Measurements from ENCODE around the gene ARID1A.

DNA sequence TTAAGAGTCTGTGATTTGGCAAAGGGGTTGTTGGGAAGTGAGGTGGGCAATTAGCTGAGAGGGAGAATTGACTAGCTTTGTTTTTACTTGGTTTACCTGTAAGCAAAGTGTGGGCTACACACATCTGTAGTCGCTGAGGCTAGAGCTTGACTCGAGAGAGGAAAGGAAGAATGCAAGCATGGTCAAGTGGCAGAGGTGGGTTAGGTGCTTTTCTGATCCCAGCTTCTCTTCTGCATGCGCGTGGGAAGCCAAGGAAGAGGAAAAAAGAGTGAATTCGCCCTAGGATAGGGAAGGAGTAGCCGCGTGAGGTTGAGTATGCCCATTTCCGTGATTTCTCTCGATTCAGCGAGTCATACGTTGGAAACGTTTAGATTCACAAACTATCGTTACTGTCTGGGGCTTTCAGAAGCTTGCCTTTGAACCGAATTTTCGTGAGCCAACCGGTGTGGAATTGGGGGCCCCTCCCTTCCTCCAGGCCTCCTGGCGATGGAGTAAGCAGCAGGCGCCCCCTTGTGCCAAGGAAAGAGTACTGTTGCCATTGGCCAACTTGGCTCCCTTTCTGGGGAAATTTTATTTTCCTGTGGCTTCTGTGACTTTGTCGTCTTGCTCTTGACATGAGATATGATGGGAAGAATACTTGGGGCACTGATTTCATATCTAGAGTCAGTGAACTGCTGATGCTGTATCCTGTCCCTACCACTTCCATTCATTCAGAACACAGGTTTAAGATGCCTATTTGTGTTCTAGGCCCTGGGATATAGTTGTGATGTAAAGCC, 93.2 kb downstream of the ARID1A start:
- no peak for TF ChIP-seq CBX5 (IDR thresholded peaks at IDR 0.05; ENCODE audit: borderline replicate concordance, low read depth)
- TF ChIP-seq FOXA3 (CRISPR knock-in tag; conservative IDR thresholded peaks at IDR 0.05 in 1 of 2, IDR thresholded peaks at IDR 0.05 in 1 of 2), result no peak
- TF ChIP-seq, protein P1, sequence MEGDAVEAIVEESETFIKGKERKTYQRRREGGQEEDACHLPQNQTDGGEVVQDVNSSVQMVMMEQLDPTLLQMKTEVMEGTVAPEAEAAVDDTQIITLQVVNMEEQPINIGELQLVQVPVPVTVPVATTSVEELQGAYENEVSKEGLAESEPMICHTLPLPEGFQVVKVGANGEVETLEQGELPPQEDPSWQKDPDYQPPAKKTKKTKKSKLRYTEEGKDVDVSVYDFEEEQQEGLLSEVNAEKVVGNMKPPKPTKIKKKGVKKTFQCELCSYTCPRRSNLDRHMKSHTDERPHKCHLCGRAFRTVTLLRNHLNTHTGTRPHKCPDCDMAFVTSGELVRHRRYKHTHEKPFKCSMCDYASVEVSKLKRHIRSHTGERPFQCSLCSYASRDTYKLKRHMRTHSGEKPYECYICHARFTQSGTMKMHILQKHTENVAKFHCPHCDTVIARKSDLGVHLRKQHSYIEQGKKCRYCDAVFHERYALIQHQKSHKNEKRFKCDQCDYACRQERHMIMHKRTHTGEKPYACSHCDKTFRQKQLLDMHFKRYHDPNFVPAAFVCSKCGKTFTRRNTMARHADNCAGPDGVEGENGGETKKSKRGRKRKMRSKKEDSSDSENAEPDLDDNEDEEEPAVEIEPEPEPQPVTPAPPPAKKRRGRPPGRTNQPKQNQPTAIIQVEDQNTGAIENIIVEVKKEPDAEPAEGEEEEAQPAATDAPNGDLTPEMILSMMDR (IDR thresholded peaks at IDR 0.05 in 2 of 3, conservative IDR thresholded peaks at IDR 0.05 in 1 of 3; ENCODE audit: insufficient read depth in 2 of 3, low read depth in 1 of 3, low read length in 3 of 3), result peak; percentile 95 to 99 (median 99)
- TF ChIP-seq RAD21 (CRISPR knock-in tag; conservative IDR thresholded peaks at IDR 0.05 in 1 of 2, IDR thresholded peaks at IDR 0.05 in 1 of 2), result peak; percentile 99 to 100
- TF ChIP-seq RNF2 (IDR thresholded peaks at IDR 0.05), result no peak
- no peak for TF ChIP-seq ETV6 (IDR thresholded peaks at IDR 0.05; ENCODE audit: borderline replicate concordance in 1 of 2, low read depth in 2 of 2, low read length in 1 of 2)
- TF ChIP-seq ETV6 (CRISPR knock-in tag; IDR thresholded peaks at IDR 0.05; ENCODE audit: borderline replicate concordance), result 0 out of 2 replicates have a peak, but pooled peaks have one; percentile 63
- TF ChIP-seq ZNF121 (CRISPR knock-in tag; conservative IDR thresholded peaks at IDR 0.05), result no peak
- TF ChIP-seq LEF1 (IDR thresholded peaks at IDR 0.05), result peak; percentile 25; the same call in 1 of the 2 replicates

Measured in K562 (cell line).